GM18505 (cell line): ENCODE data around the gene DCTN5.
"Not testable (repeated sequence)": the region's sequence is repeated elsewhere in the genome, so short reads cannot be mapped to it uniquely, and the experiment has no call there.

Experiments used
- ATAC-seq: cut with Tn5 transposase; IDR thresholded peaks from one replicate; pipeline ENCODE4 v1.9.1; 2021; ENCODE audit not compliant: unreplicated experiment
- POLR2A ChIP-seq: IDR thresholded peaks from 4 replicates; pipeline ENCODE4 v1.6.1; 2011; ENCODE audit warnings: borderline replicate concordance; ENCODE audit not compliant: insufficient read depth, insufficient read length; ENCODE audit errors: extremely low read depth

DCTN5 gene

DNA sequence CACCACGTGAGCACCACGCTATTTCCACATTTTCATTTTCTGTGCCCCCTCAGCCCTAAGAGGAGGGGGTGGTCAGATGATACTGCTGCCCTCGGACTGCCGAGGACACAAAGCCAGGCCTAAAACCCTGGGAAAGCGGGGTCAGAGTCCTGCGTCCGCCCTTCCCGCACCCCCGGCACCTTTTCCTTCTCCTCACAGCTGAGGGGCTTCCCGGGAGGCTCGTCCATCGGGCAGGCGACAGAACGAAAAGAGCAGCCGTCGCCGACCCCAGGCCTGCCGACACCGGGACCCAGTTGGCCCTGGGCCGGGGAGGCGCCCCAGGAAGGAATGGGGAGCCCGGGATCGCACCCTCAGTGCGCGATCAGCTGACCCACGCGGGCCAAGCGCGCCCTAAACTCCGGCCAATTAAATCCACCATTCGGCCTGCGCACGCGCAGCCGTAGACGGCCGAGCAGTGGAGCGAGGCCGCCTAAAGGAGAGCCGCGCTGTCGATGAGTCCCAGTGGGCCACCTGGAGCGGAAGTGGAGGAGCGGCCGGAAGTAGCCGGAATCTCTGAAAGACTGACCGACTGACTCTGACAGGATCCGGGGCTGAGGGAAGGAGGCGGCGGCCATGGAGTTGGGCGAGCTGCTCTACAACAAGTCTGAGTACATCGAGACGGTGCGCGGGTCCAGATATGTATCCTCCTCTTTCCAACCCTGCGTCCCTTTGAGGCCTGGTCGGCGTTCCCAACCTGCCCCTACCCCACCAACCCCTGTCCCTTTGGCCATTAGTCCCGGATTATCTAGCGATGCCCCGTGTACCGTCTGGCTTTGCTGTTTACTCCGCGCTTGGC lies at the start of gene DCTN5, which contains the start of gene PALB2:
DCTN5 (plus strand) TSS at position 536 of the 835 bp plus-strand sequence; CDS start at position 613, 77 bp downstream.
PALB2 (minus strand) TSS at position 380 of the 835 bp plus-strand sequence; CDS start at position 227, 153 bp downstream.
- TF ChIP-seq POLR2A: peak; percentile 80
- peak; percentile 93 for ATAC-seq

DNA sequence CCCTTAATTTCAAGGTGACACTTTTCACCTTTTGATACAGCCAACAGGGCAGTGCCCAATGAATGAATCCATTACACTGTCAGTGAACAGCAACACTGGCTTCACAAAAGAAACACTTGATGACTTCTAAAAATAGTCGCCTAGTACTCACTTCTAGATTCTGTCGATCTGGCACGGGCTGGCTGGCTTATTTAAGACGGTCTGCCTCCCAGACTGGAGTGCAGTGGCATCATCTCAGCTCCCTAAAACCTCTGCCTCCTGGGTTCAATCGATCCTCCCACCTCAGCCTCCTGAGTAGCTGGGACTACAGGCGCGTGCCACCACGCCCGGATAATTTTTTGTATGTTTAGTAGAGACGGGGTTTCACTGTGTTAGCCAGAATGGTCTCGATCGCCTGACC lies 47.1 kb upstream of the DCTN5 start:
- TF ChIP-seq POLR2A: no peak
- ATAC-seq: no peak

- TF ChIP-seq POLR2A: no peak
- no peak for ATAC-seq
Observed at GRCh38 chr16:23595246-23595950, 45.9 kb upstream of the DCTN5 start.

DNA sequence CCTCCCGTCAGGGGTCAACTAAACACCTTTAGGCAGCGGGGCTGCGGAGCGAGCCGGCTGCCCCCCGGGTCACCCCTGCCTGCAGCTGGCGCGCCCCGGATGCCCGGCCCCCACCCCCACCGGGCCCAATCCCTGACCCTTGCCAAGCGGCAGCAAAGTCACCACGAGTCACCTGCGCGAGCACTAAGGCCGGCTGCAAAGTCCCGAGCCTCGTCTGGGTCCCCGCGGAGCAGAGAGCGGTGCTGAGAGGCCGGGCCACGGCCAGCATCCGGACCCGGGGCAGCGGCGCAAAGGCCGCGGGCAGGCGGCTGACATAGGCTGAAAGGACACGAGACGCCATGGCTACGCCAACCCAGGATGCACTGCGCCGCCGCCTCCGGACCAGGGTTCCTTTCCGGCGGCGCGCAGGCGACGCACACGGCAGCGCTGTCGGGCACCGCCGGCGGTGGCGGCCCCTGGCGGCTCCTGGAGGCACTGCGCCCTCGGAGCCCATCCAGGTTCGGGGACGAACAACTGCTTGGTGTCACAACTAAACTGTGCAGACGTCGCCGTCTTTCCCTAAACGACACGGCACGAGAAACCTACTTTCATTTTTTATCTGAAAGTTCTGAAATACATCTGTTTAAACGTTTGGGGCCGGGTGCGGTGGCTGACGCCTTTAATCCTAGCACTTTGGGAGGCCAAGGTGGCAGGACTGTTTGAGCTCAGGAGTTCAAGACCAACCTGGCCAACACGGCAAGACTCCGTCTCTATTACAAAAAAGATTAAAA lies 45.1 kb upstream of the DCTN5 start, which contains the start of gene NDUFAB1:
NDUFAB1 (minus strand) TSS at position 366 of the 770 bp plus-strand sequence; CDS start at position 340, 26 bp downstream.
- peak; percentile 93 for ATAC-seq
- TF ChIP-seq POLR2A: peak; percentile 84

DNA sequence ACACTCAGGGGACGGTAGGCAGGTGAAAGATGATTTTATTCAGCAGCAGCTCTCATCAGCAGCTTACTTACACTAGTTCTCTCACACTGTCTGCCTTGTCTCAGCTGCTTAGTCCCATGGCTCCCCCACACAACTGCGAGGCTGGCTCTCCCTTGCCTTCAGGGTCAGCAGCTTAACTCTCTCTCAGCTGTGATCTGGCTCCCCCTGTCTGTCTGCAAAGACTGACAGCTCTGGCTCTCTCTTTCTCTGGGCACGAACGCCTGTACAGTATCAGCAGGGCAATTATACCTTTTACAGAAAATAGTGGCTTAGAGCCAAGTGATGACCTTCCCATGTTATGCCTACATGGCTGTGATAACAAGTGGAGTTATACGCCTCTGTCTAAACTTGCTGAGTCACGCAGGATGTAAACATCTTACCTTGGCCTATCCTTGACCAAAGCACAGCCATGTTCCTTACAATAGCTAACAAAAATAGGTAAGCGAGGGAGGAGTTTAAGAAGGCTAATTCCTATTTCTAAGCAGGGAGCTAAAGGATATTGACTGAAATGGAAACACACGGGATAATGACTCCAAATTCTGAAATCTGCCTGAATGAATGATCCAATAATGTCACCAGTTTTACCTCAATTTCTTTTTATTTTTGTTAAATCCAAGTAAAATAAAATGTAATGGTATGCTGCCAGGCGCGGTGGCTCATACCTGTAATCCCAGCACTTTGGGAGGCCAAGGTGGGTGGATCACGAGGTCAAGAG lies 44.1 kb upstream of the DCTN5 start:
- ATAC-seq: no peak

GRCh38 chr16:23607726-23608125 lies 33.5 kb upstream of the DCTN5 start:
- TF ChIP-seq POLR2A: no peak
- ATAC-seq: no peak

More for the DNA sequence above, 44.1 kb upstream of the DCTN5 start:
- TF ChIP-seq POLR2A: no peak

DNA sequence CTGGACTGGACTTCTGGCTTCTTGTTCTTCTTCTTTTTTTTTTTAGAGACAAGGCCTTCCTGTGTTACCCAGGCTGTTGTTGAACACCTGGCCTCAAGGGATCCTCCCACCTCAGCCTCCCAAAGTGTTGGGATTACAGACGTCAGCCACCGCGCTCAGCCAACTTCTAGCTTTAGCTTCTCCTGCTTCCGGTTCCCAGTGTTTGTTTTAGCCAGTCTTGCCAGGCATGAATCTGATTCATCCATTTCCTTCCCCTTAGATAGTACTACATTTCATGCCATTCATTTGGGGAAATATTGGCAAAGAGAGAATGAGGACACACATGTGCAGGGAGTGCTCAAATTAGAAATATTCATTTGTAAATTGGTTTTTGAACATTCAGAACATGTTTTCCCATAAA lies 33.1 kb upstream of the DCTN5 start:
- no peak for TF ChIP-seq POLR2A
- no peak for ATAC-seq

GRCh38 chr16:23609929-23610328 lies 31.3 kb upstream of the DCTN5 start:
- ATAC-seq: no peak
- TF ChIP-seq POLR2A: no peak

- not testable (repeated sequence) for ATAC-seq
Observed at GRCh38 chr16:23610905-23611304, 30.4 kb upstream of the DCTN5 start.

GRCh38 chr16:23611936-23612335 lies 29.3 kb upstream of the DCTN5 start:
- no peak for ATAC-seq
- no peak for TF ChIP-seq POLR2A

GRCh38 chr16:23615805-23616204 lies 25.5 kb upstream of the DCTN5 start:
- ATAC-seq: no peak
- TF ChIP-seq POLR2A: no peak

GRCh38 chr16:23624092-23624491 lies 17.2 kb upstream of the DCTN5 start:
- TF ChIP-seq POLR2A: no peak
- no peak for ATAC-seq
